Lung microvascular endothelial cell (primary cell): ENCODE results near the gene DEPP1. TPM values are rescaled to one million over a fixed set of nuclear protein-coding genes. Genes with fewer than 3 reads are reported as not detected.

Experiments
- DNase-seq, 2 donors: peaks; one replicate each; pipeline versions ENCODE4 v3.0.0 to v3.0.0-alpha.2; 2010; ENCODE audit warnings: low read depth in 2 of 2
- total RNA-seq: library from RNA; depleted of rRNA; stranded (reverse); fragments of >200 nt; gene quantifications from 2 replicates; pipeline ENCODE4 v1.2.1, GENCODE V29; 2014

The DEPP1 gene
- total RNA-seq, 1 donor from 2014 or later = 225 TPM

DNA sequence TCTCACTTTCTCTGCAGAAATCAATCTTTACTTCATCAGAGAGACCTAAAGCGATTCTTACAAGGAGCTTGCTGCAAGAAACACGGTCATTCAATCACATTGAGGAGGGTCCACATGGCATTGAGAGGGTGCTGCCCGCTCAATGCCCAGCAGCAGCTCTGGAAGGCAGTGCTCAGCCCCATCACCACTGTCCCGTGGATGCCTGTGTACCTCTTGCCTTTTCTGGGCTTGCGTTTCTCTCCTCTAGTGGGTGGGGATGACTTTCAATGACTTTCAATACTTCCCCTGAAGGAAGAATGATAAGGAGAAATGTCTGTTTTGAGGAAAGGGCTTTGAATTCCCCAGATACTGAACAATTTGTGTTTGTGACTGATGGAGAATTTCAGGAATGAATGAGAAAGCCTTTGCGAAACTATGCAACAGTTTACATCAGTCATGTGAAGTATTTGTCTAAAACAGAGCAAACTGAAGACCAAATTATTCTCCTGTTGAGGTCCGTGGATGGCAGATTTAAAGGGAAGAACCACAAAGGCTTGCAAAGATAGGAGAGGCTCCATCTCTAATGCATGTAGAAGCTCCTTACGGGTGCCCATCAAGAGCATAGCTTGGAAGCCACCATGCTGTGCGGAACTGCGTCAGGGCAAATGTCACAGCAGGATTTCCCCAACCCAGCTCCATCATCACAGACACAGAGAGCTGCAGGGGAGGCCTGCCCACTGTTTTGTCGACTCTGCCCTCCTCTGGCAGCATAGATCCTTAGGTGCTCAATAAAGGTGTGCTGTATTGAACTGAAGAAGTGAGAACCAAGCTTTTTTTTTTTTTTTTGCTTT is 15.5 kb upstream of the DEPP1 start:
- DNase-seq = no peak

DNA sequence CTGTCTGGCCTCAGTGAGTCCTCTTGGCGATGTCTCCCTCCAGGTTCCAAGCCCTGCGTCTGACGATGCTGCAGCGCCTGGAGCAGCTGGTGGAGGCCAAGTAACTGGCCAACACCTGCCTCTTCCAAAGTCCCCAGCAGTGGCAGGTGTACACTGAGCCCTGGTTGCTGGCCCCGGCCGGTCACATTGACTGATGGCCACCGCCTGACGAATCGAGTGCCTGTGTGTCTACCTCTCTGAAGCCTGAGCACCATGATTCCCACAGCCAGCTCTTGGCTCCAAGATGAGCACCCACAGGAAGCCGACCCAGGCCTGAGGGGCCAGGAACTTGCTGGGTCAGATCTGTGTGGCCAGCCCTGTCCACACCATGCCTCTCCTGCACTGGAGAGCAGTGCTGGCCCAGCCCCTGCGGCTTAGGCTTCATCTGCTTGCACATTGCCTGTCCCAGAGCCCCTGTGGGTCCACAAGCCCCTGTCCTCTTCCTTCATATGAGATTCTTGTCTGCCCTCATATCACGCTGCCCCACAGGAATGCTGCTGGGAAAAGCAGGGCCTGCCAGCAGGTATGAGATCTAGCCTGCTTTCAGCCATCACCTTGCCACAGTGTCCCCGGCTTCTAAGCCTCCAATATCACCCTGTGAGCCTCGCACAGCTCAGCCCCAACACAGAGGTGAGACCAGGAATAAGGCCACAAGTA is 14.8 kb upstream of the DEPP1 start:
- DNase-seq = no peak

DNA sequence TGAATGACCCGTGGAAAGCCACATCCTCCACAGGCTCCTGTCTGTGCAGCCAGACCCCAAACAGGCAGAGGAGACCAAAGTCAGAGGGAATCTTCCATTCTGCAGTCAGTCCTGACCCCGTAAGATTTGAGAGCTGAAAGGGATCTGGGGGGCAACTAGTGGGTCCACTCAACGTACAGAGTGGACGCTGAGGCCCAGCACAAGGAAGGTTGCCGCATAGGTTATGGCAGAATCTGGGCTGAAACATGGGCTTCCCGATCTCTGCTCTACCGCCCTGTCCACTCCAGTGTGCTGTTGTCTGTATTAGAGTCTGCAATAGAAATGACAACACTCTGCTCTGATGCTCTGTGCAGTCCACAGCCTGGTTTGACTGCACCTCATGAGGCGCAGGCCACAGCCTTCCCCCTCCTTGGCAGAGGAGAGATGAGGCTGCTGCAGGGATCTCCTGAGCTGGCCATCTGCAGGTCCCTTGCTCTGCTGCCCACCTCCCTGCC is 14.2 kb upstream of the DEPP1 start:
- DNase-seq = no peak

DNA sequence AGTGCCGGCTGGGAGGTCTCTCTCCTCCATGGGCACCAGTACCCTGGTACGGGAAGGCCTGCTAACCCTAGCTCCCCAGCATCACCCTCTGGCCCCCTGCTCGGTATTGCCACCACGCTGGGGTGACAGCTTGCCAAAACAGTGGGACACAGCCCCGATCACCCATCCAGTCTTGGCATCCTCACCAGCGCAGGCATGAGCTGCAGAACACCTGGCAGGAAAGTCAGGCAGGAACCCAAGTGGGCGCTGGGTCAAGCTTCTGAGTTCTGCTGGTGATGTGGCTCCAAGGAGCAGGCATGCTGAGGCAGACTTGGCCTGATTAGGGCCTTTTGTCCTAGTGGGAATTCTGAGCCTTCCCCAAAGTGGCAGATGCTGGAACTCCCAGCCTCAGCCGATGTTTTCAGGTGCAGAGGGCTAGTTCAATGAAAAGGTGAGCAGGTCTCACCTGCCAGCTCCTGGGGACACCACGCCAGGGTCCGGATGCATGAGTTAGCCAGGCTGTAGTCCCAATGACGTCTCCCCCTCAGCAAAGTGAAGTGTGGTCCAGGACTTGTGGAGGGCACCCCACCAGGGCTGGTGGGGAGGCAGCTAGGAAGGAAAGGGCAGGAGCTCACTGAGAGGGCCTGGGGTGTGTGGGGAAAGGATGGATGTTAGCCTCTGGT is 13.6 kb upstream of the DEPP1 start:
- no peak for DNase-seq

DNA sequence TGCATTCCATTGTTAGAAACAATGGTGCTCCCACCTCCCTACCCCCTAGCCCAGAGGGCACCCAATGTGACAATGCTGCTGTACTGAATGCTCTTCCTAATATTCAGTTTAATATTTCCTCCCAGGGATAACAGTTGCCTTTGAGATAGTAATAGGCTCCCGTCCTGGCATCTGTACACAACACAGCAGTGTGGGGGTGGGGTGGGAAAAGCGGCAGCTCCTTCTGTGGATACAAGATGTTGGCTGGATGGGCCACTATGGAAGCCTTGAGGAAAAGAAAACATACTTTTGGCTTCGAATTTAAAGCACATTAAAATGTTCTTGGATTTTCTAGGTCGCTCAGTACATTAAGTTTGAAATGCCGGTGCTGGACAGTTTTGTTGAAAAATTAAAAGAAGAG is 13.0 kb upstream of the DEPP1 start:
- DNase-seq = no peak

DNA sequence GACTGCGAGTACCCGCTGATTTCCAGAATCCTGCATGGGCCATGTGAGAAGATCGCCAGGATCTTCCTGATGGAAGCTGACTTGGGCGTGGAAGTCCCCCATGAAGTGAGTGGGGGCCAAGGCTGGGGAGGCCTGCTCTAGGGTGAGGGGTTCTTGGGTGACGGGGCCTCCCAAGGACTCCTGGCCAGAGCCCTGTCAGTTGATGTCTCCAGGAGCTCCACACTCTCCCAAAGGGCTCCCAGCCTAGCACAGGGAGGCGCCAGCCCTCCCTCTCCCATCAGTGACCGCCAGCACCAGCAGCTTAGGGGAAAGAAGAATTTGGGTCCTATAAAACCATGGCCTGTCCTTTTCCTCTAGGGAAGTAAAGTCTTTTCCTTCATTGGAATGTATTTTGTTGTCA is 12.4 kb upstream of the DEPP1 start:
- DNase-seq = no peak

DNA sequence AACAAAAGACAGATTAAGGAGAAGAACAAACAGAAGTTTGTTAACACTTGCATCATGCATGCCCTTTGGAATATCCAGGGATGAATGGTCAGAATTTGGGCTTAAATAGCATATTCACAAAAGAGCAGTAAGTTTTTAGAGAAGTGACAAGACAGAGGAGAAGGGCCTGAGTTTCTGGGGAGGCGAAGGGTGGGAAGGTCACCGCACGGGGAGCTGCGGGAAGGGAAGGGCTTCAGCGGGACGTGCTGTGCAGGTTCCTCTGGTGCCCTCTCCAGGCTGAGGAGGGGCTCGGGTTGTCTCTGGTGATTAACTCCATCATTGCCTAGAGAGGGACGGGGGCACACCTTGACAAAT is 11.7 kb upstream of the DEPP1 start:
- peak; percentile 37 to 61 for DNase-seq

DNA sequence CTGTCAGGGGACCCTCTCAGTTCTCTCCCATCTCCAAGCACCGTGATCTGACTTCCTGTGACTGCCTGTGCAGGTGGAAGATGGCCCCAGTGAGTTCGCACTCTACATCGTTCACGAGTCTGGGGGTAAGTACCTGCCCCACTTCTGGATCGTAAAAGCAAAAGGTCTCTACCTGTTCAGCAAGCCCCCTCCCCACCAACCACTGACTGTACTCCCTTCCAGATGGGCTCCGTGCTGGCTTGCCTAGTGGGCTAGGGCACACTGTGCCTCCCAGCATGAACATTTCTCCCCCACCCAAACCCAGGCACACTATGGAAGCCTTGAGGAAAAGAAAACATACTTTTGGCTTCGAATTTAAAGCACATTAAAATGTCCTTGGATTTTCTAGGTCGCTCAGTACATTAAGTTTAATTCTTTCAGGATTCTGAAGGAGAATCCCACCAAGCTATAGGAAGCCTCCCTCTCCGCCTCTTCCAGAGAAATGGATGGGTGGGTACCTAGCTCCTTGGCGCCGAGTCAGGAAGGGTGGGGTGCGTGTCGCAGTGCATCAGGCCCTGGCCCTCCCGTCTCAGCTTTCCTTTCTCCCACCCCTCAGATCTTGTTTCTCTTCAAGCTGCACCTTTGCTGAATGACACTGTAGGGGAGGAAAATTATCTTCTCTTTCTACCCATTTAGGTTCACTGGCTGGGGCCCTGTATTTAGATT is 11.1 kb upstream of the DEPP1 start:
- DNase-seq = no peak

DNA sequence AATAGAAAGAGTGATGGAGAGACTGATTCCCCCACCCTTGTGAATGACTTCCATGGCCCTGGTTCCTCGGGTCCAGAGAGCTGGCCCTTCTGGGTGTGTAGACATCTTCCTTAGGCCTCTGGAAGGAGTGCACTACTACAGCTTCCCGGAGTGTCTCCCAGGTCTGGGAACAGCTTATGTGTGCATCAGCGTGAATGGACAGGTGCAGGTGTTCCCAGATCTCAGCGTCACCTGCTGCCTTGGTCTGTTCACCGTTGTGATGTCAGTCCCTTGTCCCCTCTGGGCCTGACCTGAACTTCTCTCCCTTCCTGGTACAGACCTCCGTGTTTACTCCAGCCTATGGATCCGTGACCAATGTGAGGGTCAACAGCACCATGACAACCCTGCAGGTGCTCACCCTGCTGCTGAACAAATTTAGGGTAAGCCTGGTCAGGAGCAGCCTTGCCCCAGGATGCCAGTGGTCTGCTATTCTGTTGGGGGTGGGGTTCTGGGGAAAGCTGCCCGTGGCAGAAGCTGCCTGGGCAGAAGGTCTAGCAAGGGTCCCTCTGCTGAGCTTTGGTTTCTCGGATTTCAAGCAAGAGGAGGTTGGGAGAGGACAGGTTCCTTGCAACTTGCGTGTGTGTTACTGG is 10.5 kb upstream of the DEPP1 start:
- DNase-seq = no peak

DNA sequence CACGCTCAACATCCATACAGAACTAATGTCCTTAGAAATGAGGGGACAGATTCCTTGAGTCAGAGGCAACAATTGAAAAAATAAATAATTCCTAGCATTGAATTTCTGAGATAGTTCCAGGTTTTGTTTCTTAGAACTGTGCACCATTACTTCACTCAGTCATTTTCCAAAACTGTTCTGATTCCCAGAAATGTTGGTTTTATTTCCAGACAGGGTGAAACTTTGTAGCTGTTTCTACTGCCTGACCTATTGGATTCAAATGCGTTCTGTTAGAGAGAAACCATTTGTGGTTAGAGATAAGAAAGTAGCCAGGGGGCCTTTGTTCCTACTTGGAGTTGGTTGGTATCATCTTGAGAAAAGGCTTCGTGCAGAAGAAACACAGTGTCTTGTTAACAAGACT is 8.1 kb upstream of the DEPP1 start:
- no peak for DNase-seq

DNA sequence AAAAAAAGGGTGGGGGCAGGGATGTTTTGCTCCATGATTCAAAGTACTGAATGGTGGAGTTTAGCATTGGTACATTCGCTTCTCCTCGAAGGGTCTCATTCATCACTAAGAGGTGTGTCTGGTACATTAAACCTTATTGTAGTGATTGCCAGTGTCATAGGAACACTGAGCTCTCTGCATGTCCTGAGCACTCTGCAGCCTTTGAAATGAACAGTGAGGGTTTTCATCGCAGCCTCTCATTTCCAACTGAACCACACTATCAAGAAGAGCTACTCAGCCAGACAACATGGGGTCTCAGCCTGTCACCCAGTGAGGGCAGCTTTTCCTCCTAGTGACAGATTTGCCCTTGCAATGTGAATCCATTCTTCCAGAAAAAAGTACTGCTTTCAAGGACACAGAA is 7.6 kb upstream of the DEPP1 start:
- no peak for DNase-seq

DNA sequence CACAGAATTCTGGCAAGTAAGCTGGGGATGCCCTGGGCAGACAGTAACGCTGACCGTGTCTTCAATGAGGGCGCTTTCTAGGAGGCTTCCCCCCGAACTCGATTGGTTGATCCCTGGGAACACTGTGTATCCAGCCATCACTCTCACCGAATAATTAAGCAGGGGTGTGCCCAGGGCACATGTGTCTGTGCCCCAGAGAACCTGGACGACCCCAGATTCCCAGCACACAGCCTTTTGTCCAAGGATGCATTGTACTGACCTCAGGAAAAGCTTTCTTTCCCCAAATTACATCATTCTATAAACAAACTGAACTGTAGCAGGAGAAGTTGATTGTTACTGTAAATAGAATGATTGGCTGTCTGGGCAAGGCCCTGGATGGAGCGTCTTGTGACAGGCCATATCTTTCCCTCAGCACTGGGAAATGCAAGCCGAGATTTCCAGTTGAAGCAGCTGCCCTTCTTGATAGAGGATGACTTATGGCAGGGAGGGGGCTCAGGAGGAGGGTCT is 6.6 kb upstream of the DEPP1 start:
- peak; percentile 45 to 97 for DNase-seq

DNA sequence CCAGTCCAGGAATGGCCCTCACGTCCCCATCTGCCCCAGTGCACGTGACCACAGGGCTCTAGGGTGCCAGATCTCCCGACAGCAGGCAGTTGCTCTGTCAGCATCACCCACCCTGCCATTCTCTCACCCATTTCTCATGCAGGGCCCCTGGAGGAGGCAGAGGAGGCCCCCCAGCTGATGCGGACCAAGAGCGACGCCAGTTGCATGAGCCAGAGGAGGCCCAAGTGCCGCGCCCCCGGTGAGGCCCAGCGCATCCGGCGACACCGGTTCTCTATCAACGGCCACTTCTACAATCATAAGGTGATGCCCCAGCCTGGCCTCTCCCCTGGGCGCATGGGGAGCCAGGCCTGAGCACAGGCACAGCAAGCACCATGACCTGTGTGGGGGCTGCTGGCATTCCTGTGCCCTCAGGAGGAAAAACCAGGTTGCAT is 6.1 kb upstream of the DEPP1 start:
- no peak for DNase-seq

DNA sequence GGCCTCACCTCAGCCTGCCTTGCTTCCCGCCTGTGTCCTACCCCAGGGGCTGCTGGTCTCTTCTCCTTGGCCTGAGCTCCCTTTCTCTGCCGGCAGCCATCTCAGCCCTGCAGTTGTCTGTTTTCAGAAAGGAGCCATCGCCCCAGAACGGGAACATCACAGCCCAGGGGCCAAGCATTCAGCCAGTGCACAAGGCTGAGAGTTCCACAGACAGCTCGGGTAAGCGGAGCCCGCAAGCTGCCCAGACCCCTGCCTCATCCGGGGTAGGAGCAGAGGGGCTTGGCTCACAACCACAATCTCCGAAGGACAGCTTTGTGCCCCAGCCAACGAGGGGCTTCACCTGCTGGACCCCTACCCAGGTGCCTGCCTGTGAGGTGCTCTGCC is 5.3 kb upstream of the DEPP1 start:
- DNase-seq = no peak

DNA sequence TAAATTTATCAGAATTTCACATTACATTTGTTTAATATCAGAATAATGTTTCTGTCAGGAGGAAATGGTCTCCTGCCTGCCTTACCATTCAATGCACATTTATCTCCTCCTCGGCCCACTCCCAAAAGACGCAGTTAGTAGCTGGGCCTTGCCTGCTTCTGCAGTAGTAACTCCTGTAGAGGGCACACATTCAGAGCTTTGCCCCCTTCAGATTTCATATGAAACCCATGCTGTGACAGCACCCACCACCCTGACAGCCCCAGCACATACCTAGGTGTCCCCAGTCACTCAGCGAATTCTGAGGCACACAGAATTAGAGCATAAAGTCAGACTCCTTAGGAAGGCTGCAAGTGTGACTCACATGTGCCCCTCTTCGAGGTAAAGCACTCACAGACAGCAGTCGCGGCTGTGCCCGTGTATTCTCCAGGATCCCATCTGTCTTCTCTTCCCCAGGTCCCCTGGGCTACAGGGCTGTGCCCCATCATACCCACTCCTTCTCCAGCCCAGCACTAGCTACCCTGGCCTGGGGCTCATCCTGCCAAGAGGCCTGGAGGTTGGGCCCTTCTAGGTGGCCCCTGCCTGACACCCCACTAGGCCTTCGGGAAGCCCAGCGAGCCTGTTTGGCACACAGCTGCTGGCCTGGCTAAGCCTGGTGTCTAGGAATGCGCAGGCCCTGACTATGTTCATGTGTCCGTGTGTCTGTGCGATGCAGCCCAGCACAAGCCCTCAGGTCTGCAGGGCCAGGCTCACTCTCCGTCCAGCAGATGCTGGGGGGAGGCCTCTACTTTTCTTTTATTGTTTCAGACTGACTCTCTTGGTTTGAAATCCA is 4.7 kb upstream of the DEPP1 start:
- no peak for DNase-seq

DNA sequence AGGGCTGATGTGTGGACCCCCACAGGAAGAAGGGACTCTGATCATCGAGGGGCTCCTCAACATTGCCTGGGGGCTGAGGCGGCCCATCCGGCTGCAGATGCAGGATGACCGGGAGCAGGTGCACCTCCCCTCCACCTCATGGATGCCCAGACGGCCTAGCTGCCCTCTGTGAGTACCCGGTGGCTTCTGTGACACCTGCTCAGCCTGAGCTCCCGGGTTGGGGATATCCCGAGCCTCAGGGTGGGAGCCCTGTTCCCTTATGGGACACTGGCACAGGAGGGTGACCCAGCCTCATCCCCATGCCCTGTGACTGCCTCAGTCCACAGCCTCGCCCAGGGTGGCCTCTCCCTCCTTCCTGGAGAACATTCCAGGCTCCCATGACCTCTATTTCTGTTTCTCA is 3.9 kb upstream of the DEPP1 start:
- DNase-seq = no peak

DNA sequence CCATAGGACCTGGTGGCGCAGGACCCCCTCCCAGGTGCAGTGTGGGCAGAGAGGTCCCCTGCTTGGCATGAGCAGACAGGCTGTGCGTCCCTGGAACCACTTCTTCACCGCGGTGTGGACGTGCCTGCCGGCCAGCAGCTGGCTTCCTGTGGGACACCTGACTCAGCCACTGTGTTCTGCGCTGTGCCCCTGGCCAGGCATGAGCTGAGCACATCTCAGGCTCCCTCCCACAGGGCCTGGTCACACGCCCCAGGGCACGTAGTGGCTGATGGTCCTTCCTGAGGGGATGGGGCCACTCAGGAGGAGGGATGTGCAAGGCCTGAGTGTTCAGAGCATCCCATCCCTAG is 3.5 kb upstream of the DEPP1 start:
- DNase-seq = peak; percentile 90 to 93

DNA sequence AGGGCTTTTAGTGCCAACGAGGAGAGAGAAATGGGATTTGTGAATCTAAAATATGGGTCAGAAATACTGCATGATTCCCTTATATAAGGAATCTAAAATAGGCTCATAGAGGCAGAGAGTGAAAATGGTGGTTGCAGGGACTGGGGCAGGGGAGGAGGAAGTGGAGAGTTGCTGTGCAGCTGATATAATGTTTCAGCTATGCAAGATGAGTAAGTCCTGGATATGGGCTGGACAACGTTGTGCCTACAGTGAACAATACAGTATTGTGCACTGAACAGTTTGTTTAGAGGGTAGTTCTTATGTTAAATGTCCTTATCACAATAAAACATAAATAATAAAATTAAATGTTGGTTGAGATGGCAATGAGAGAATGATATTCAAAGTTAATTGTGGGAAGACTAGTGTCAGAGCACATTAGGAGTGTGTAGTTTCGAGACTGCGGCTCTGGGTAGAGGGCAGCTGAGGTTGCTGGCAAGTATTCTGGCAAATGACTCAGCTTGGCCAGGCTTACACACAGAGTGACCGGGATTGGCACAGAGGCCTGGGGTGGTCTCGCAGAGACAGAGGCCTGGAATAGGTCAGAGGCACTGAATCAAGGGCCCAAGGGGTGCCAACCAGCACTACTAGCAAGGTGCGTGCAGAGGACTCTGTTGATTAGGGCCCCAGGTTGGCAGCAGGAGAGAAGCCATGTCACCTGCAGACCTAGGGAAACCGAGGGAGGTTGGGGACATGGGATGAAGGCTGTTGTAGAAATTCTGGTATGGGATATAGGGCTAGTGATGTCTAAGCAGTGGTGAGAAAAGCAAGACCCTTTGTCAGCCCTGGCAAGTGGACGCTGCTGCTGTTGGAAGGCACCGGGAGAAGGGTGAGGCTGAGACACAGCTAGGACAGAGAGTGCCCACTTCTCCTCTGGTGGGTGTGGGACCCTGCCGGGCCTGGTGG is 2.8 kb upstream of the DEPP1 start:
- DNase-seq = peak; percentile 90 to 93
